GM18909 (cell line): Measurements from ENCODE around the gene PARD6B.
A peak's percentile ranks its signal among the peaks of the same experiment; 100 is the strongest.
"Not testable (repeated sequence)": the region's sequence is repeated elsewhere in the genome, so short reads cannot be mapped to it uniquely, and the experiment has no call there.

ENCODE experiments used
- ATAC-seq: cut with Tn5 transposase; IDR thresholded peaks from one replicate; pipeline ENCODE4 v1.9.1; 2021; ENCODE audit warnings: mild to moderate bottlenecking; ENCODE audit not compliant: unreplicated experiment, poor library complexity

The PARD6B gene, protein sequence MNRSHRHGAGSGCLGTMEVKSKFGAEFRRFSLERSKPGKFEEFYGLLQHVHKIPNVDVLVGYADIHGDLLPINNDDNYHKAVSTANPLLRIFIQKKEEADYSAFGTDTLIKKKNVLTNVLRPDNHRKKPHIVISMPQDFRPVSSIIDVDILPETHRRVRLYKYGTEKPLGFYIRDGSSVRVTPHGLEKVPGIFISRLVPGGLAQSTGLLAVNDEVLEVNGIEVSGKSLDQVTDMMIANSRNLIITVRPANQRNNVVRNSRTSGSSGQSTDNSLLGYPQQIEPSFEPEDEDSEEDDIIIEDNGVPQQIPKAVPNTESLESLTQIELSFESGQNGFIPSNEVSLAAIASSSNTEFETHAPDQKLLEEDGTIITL

DNA sequence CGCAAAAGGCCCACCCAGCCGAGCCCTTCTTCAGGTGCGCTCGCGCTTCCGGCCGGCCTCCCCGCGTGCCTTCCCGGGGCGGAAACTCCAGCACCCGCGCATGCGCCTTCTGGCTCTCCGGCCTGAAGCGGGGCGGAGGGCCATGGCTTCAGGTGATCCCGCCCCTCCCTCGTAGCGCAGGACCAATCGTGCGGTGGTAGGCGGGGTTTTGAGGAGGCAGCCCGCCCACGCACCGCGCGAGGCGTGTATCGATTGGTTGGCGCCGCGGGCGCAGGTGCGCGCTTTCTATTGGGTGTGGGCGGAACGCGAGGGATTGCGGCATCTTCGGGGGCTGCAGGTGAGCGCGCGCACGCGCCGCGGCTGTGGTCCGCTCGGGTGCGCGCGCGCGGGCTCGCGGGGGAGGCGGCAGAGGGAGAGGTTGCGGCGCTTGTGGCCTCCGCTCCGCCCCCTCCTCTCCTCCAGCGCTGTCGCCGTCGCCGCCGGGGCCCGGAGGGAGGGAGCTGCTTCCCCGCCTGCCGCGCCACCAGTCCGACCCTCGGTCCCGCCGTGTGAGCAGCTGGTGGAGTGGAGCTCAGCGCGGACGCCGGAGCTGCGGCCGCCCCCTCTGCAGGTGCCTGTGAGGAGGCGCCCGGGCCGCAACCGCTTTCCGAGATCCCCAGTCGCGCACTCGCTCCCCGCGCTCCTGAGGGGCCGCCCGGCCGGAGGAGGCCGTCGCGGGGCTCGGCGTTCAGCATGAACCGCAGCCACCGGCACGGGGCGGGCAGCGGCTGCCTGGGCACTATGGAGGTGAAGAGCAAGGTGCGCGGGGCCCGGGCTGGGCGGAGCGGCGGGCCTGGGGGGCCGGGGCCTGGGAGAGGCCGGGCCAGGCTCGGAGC is at the start of gene PARD6B:
Gene PARD6B (plus strand): TSS at position 526 of the 875 bp plus-strand sequence. CDS start 207 bp downstream, at position 733.
- ATAC-seq: peak; percentile 92

DNA sequence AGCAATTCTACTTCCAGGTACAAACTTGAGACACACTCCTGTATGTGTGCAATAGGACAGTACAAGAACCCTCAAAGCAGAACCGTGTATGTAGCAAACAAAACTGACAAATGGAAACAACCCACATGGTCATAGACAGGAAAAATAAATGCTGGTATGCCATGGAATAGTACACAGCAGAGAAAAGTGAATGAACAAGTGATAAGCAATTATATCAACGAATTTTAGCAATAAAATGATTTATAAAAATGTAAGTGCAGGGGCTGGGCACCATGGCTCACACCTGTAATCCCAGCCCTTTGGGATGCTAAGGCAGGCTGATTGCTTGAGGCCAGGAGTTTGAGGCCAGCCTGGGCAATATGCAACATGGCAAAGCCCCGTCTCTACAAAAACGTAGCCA is 49.3 kb upstream of the PARD6B start:
- ATAC-seq: no peak

DNA sequence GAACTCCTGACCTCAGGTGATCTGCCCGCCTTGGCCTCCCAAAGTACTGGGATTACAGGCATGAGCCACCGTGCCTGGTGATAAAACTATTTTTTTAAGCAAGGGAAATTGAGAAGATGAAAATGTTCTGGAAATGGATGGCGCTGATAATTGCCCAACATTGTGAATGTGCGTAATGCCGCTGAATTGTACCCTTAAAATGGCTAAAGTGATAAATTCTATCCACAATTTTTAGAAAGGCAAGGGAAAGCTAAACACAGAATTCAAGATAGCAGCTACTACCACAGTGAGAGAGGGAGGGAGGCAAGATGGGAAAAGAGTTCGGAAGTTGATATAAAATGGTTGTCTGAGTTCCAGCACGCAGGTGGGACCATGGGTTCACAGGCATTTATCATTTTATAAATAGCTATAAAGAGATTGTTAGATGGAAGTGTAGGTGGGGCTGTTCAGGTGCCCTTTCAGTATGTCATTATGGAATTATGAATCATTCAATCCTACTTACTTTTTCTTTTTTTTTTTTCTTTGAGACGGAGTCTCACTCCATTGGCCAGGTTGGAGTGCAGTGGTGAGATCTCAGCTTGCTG is 48.3 kb upstream of the PARD6B start:
- ATAC-seq: no peak

DNA sequence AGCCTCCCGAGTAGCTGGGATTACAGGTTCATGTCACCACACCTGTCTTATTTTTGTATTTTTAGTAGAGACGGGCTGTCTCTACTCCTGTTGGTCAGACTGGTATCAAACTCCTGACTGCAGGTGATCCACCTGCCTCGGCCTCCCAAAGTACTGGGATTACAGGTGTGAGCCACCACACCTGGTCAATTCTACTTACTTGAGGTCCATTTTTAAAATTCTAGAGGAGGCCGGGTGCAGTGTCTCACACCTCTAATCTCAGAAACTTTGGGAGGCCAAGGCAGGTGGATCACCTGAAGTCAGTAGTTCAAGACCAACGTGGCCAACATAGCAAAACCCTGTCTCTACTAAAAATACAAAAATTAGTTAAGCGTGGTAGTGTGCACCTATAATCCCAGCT is 47.8 kb upstream of the PARD6B start:
- ATAC-seq: no peak

DNA sequence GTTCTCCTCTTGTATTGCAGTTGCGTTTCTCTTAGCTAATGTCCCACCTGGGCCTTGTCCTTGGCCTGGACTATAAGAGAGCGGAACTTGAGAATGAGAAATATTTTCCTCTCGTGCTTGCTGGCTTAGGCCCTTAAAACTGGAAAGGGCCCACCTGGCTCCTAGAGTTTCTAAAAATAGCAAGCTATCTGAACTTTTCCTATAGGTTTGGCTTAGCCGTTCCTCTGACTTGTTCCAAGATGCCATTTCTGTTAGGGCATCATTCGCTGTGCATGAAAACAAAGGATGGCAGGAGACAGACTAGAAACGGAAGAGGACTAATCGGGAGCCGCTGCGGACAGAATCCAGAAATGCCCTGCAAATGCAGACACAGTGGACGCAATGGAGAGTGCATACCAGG is 44.6 kb upstream of the PARD6B start:
- ATAC-seq: no peak

DNA sequence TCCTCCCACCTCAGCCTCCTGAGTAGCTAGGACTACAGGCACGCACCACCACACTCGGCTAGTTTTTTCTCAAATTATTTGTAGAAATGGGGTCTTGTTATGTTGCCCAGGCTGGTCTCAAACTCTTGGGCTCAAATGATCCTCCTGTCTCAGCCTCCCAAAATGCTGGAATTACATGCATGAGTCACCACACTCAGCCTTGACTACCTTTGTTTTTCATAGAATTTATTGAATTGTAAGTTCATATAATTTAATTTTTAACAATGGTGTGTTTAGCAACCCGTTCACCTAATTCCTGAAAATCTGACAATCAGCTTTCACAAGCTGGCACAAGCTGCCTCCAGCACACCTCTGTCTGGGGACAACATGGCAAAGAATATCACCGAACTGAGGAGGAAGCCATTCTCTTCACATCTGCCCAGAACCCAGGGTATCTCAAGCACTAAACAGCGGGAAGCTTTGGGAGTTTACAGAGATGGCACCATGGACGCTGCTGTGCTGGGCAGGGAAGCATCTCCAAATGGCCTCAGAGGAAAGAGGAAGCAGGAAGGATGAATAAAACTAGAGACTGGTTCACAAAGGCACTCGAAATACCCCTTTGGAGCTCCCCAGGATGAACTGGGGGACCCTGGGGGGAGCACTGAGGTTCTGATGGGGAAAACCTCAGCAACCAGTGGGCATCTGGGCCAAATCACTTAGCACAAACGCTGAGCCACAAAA is 43.0 kb upstream of the PARD6B start:
- no peak for ATAC-seq

DNA sequence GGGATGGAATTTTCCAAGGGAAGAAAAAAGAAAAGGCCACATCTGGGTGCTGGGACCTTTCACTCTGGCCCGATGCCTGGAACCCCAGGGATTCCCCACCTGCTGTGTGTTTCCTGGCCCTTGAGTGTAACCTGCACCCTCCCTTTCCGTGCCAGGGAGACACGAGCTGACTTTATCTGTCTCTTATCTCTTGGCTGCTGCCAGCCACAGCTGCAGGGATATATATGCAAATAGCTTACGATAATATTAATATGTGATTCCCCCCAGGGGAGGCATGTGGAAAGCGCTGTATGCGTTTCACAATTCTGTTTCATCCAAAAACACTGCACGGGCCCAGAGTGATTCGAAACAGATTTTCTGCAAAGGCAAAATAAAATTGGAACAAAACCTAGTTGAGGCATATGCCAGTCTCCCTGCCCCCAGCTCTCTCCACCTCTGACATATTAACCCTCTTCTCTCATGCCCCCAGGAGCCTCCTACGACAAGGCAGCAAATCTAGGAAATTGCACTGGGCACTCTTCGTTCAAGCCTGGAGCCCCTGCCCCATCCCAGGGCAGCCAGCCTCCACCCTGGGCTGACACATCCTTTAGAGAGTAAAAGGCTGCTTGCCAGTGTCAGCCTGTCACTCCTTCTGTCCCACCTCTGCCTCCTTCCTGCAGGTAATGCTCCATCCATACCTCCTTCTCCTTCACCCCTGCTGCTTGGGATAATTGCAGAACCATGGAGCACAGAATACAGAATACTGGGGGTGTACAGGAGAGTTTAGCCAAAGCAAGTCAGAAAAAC is 41.3 kb upstream of the PARD6B start:
- no peak for ATAC-seq

DNA sequence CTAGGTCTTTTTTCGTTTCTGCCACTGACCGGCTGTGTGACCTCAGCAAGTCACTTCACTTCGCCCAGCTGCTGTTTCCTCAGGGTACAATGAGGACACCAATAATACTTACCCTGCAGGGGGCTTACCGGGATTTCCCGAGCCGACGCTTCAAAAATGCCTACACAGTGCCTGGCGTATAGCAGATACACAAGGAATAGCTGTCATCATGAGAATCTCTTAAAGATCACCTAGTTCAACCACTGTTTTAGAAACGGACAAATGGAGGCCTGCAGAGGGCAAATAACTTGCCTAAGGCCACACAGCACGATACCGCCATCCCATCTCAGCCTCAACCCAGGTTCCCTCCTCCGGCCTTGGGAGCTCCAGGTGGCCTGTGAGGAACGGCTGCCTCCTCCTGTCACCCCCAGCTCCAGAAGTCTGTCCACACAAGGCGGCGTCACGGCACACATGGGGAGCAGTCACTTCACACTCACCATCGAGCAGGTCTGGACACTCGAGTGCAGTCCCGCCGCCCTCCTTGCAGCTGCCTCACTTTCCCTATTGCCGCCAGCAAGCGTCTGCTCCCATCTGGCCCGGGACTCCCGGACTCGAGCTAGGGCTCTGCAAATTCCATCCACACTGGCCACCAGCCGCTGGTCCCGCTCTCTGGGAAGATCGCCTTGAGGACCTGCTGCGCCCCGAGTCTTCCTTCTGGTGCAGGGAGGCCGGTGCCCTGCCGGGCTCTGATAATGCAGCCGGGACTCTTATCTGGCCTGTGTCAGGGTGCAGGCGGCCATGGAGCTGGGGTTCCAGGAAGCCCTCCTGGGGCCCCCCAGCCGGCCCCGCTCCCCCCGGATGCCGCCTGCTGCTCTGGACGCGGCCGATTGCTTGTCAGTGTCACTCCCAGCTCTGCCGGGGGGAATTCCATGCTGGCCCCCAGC is 40.5 kb upstream of the PARD6B start, which contains the start of gene RIPOR3:
Gene RIPOR3 (minus strand): TSS at position 893 of the 923 bp plus-strand sequence. CDS start 414 bp downstream, at position 479.
- no peak for ATAC-seq

DNA sequence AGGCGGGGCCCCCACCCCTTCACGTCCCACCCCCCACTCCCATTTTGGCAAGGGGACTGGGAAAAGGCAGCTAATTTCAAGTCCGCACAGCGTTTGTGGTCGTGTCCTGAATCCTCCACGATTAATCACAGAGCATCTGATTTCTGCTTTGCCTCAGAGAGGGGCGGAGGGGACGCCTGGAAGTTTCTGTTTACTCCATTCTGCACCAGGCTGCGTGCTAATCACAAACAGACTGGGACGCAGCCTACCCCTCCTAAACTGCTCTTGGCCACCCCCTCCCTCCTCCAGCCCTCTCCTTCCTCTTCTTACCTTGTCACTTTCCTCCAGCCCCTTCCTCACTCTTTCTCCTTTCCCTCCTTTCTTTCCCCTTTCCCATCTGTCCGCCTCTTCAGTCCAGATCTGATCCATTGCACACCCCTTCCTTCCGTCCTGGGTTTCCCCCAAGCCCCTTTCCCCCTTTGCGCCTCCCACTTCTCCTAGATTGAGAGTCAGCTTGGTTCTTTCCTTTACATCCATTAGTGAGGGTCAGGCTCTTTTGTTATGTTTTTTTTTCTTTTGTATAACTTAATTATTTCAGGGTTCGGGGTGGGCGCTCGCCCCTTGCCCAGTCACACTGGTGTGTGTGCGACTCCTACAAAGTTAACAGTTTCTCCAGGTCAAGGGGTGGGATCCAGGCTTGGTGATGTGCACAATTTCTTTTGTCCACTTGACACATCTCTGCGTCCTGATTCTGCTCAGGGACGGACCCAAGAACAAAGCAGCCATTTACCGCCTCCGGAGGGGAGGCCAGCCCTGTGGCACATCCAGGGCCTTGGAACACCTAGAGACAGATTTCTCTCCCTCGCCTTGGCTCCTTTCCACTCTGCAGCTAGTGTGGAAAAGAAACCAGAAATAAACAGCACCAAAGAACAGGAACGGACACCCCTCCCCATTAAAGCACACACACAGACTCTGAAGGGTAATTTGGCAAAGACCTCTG is 39.5 kb upstream of the PARD6B start:
- ATAC-seq: no peak

DNA sequence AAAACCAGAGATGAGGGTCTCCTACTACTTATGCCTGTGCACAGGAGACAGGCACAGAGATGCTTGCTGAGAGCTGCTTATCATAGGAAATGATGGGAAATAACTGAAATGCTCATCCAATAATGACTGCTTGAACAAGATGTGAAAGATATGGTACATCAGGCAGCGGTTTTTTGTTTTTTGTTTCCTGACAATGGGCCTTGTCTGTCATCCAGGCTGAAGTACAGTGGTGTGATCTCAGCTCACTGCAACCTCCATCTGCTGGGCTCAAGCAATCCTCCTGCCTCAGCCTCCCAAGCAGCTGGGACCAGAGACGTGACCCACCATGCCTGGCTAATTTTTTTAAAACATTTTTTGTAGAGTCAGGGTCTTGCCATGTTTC is 38.8 kb upstream of the PARD6B start:
- ATAC-seq: no peak

DNA sequence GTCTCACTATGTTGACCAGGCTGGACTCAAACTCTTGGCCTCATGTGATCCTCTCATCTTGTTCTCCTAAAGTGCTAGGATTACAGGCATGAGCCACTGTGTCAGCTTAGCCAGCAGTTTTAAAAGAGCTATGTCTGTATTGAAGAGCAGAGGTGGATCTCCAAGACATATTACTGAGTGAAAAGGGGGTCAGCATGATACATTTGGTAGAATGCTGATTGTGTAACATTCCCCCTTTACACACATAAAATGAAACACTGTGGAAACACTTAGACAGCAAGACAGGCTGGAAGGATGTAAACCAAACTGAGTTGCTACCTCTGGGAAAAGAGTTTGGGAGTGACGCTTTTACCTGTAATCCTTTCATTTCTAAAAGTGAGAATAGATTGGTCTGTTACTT is 38.4 kb upstream of the PARD6B start:
- ATAC-seq: no peak

DNA sequence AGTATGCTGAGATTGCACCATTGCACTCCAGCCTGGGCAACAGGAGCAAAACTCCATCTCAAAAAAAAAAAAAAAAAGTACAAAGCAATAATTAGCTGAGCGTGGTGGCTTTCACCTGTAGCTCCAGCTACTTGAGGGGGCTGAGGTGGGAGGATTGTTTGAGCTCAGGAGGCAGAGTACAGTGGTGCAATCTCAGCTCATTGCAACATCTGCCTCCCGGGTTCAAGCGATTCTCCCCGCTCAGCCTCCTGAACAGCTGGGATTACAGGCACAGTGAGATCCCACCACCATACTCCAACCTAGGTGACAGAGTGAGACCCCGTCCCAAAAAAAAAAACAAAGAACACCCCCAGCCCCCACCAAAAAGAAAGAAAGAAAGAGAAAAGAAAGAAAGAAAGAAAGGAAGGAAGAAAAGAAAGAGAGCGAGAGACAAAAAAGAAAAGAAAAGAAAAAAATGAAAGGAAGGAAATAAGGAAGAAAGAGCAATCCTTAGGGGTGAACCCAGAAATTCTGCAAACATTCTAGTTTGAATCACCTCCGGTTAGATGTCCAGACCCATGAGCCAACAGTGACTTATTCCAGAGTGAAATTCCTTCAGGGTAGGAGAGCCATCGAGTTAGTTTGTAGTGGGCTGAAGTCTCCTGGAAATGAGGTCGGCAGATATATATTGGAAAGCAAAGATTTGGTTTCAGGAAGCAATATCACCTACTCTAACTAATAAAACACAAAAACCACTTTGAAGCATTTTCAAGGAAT is 36.8 kb upstream of the PARD6B start:
- no peak for ATAC-seq

DNA sequence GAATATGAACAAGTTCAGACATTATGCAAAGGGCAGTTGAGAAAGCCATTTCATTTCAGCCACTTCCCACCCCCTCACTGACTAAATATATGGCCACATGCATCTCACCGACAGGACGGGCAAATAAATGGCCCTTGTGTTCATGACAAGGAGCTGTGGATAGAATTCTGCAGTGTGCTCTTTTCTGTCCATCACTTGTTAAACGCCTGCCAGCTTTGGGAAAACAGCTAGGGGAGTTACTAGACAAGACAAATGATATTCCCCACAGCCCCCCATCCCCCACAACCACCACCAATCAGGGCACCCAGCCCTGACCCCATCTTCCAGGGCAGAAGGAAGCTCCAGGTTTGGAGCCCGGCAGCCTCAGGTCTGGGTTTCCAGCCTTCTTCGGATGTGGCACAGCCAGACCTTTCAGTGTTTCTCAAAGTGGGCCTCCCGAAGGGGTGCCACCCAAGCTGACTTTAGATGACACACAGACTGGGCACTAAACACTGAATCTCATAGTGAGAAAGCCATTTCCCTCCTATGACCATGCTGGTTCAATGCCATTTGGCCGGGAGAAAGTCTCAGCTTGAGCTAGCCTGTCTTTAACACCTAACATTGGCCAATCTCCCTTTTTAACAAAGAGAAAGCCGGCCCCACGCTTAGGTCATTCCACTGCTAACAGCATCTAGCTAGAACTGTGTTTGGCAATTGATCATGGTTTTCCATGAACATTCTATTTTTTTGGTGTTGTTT is 36.1 kb upstream of the PARD6B start:
- no peak for ATAC-seq

DNA sequence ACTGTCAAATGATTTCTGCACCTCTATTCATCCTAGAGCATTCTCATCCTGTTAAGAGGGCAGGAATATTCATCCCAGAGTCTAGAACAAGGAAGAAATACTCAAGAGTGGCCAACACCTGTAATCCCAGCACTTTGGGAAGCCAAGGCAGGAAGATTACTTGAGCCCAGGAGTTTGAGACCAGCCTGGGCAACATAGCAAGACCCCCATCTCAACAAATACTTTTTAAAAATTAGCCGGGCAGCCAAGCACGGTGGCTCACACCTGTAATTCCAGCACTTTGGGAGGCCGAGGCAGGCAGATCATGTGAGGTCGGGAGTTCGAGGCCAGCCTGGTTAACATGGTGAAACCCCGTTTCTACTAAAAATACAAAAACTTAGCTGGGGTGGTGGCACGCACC is 33.1 kb upstream of the PARD6B start:
- not testable (repeated sequence) for ATAC-seq

DNA sequence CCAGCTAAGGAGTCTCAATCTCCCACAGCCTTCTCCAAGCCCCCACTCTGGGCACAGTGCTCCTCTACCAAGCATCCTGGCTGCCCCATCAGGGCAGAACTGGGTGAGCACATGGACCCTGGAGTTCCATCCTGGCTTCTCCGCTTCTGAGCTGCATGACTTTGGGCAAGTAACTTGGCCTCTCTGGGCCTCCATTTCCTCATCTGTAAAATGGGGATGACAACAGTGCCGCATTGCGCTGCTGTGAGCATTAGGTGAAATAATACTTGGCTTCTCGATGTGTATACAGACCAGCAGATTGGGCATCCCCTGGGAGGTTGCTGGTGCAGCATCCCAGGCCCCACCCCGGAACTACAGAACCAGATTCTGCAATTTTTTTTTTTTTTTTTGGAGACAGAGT is 31.7 kb upstream of the PARD6B start:
- ATAC-seq: no peak
